ENCODE measurements around the gene PLXND1.

Gene PLXND1

GRCh38 chr3:129565902-129566301 is 40.6 kb downstream of the PLXND1 start:
- DNase-seq (ENCODE audit: low read depth in 4 of 4, low spot score in 1 of 4), result no peak

- DNase-seq (ENCODE audit: low read depth in 4 of 4, low spot score in 1 of 4), result no peak
Measured at GRCh38 chr3:129564981-129565644, 41.4 kb downstream of the PLXND1 start.

- no peak for DNase-seq (ENCODE audit: low read depth in 4 of 4, low spot score in 1 of 4)
Measured at GRCh38 chr3:129563850-129564535, 42.5 kb downstream of the PLXND1 start.

GRCh38 chr3:129563332-129563731 is 43.1 kb downstream of the PLXND1 start:
- no peak for DNase-seq (ENCODE audit: low read depth in 4 of 4, low spot score in 1 of 4)

GRCh38 chr3:129562803-129563202 is 43.7 kb downstream of the PLXND1 start:
- DNase-seq (ENCODE audit: low read depth in 4 of 4, low spot score in 1 of 4), result no peak

GRCh38 chr3:129561619-129562248 is 44.7 kb downstream of the PLXND1 start:
- no peak for DNase-seq (ENCODE audit: low read depth in 4 of 4, low spot score in 1 of 4)

GRCh38 chr3:129560911-129561594 is 45.4 kb downstream of the PLXND1 start:
- no peak for DNase-seq (ENCODE audit: low read depth in 4 of 4, low spot score in 1 of 4)

- no peak for DNase-seq (ENCODE audit: low read depth in 4 of 4, low spot score in 1 of 4)
Measured at GRCh38 chr3:129560269-129560787, 46.1 kb downstream of the PLXND1 start.

GRCh38 chr3:129559565-129560079 is 46.9 kb downstream of the PLXND1 start:
- DNase-seq (ENCODE audit: low read depth in 4 of 4, low spot score in 1 of 4), result no peak

- no peak for DNase-seq (ENCODE audit: low read depth in 4 of 4, low spot score in 1 of 4)
Measured at GRCh38 chr3:129558772-129559564, 47.5 kb downstream of the PLXND1 start.

- no peak for DNase-seq (ENCODE audit: low read depth in 4 of 4, low spot score in 1 of 4)
Measured at GRCh38 chr3:129558081-129558771, 48.2 kb downstream of the PLXND1 start.

GRCh38 chr3:129557548-129557894 is 49.0 kb downstream of the PLXND1 start:
- no peak for DNase-seq (ENCODE audit: low read depth in 4 of 4, low spot score in 1 of 4)

GRCh38 chr3:129556890-129557547 is 49.5 kb downstream of the PLXND1 start:
- DNase-seq (ENCODE audit: low read depth in 4 of 4, low spot score in 1 of 4), result no peak

- no peak for DNase-seq (ENCODE audit: low read depth in 4 of 4, low spot score in 1 of 4)
Measured at GRCh38 chr3:129556358-129556695, 50.1 kb downstream of the PLXND1 start.

- DNase-seq (ENCODE audit: low read depth in 4 of 4, low spot score in 1 of 4), result no peak
Measured at GRCh38 chr3:129555616-129556357, 50.7 kb downstream of the PLXND1 start.

- no peak for DNase-seq (ENCODE audit: low read depth in 4 of 4, low spot score in 1 of 4)
Measured at GRCh38 chr3:129555153-129555550, 51.3 kb downstream of the PLXND1 start.

GRCh38 chr3:129554356-129555152 is 51.9 kb downstream of the PLXND1 start:
- no peak for DNase-seq (ENCODE audit: low read depth in 4 of 4, low spot score in 1 of 4)

GRCh38 chr3:129553719-129554118 is 52.8 kb downstream of the PLXND1 start:
- DNase-seq (ENCODE audit: low read depth in 4 of 4, low spot score in 1 of 4), result no peak
